Stimulated activated naive CD8-positive, alpha-beta T cell treated with anti-CD3 and anti-CD28 coated beads, Interleukin-15, amount 100 ng/mL, for 72 hours (primary cell): Measurements from ENCODE around the gene HSD17B14.
"Not testable (repeated sequence)": the region's sequence is repeated elsewhere in the genome, so short reads cannot be mapped to it uniquely, and the experiment has no call there.

Experiments used
- ATAC-seq: fragments of 150-1000 bp; cut with Tn5 transposase; 2 replicates; pipeline ENCODE4 v1.10.0; 2021; ENCODE audit warnings: mild to moderate bottlenecking, moderate library complexity
- DNase-seq, 2 donors: peaks; one replicate each; pipeline ENCODE4 v3.0.0; 2021 to 2022
- H3K27ac Mint-ChIP-seq, 2 donors: one replicate each; pipeline ENCODE4 v1.8.0; 2022; ENCODE audit warnings: mild to moderate bottlenecking in 2 of 2, mixed read lengths in 2 of 2, moderate library complexity in 2 of 2
- H3K27me3 Mint-ChIP-seq: one replicate; pipeline ENCODE4 v1.8.0; 2022; ENCODE audit warnings: mixed read lengths
- H3K4me1 Mint-ChIP-seq: one replicate; pipeline ENCODE4 v1.8.0; 2022; ENCODE audit warnings: mild to moderate bottlenecking, mixed read lengths
- H3K4me3 Mint-ChIP-seq, 2 donors: one replicate each; pipeline ENCODE4 v1.8.0; 2022; ENCODE audit warnings: mild to moderate bottlenecking in 2 of 2, mixed read lengths in 2 of 2, moderate library complexity in 1 of 2
- H3K9me3 Mint-ChIP-seq, 2 donors: one replicate each; pipeline ENCODE4 v1.8.0; 2022; ENCODE audit warnings: mixed read lengths in 2 of 2

The HSD17B14 gene

GRCh38 chr19:48852292-48852691 is 16.0 kb upstream of the HSD17B14 start:
- ATAC-seq (no peak), DNase-seq (no peak)
- Mint-ChIP-seq H3K4me3 (no peak overlapping the region), H3K27me3 (no peaks in the 10 kb centered on the region), H3K9me3 (no peaks in the 10 kb centered on the region), H3K27ac (no peak overlapping the region), H3K4me1 (no peaks in the 10 kb centered on the region)

- DNase-seq, H3K27me3 Mint-ChIP-seq, ATAC-seq, H3K4me1 Mint-ChIP-seq, H3K27ac Mint-ChIP-seq, H3K9me3 Mint-ChIP-seq, H3K4me3 Mint-ChIP-seq: not testable (repeated sequence)
Observed at GRCh38 chr19:48846659-48847058, 10.4 kb upstream of the HSD17B14 start.

GRCh38 chr19:48845384-48845783 is 9.1 kb upstream of the HSD17B14 start:
- DNase-seq (no peak), ATAC-seq (no peak)
- Mint-ChIP-seq H3K27me3 (no peaks in the 10 kb centered on the region), H3K27ac (no peak overlapping the region), H3K9me3 (no peaks in the 10 kb centered on the region), H3K4me1 (no peaks in the 10 kb centered on the region), H3K4me3 (no peak overlapping the region)

DNA sequence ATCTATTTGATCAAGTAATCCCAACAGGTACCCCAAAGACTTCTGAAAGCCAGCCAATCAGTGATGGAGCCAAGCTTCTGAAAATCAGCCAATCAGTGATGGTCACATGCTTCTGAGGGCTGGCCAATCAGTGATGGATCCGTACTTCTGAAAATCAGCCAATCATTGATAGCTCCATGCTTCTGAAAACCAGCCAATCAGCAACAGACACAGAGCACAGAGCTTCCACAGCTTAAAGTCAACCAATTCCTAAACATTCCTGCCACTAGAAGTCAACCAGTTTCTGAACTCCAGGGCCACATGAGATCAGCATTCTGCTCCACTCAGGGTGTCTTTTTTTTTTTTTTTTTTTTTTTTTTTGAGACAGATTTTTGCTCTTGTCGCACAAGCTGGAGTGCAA is 8.2 kb upstream of the HSD17B14 start:
- DNase-seq (no peak), ATAC-seq (no peak)
- no peak overlapping the region for H3K27ac Mint-ChIP-seq
- no peaks in the 10 kb centered on the region for H3K9me3 Mint-ChIP-seq
- H3K27me3 Mint-ChIP-seq: no peaks in the 10 kb centered on the region
- H3K4me1 Mint-ChIP-seq: no peaks in the 10 kb centered on the region
- no peak overlapping the region for H3K4me3 Mint-ChIP-seq

- no peaks in the 10 kb centered on the region for H3K9me3 Mint-ChIP-seq
- ATAC-seq: peak; percentile 75
- H3K27me3 Mint-ChIP-seq: no peaks in the 10 kb centered on the region
- no peak overlapping the region for H3K27ac Mint-ChIP-seq
- peak; percentile 42 to 56 for DNase-seq
- peaks cover 3% of the 10 kb centered on the region for H3K4me1 Mint-ChIP-seq
- no peak overlapping the region for H3K4me3 Mint-ChIP-seq
Observed at GRCh38 chr19:48842789-48843162, 6.5 kb upstream of the HSD17B14 start.

DNA sequence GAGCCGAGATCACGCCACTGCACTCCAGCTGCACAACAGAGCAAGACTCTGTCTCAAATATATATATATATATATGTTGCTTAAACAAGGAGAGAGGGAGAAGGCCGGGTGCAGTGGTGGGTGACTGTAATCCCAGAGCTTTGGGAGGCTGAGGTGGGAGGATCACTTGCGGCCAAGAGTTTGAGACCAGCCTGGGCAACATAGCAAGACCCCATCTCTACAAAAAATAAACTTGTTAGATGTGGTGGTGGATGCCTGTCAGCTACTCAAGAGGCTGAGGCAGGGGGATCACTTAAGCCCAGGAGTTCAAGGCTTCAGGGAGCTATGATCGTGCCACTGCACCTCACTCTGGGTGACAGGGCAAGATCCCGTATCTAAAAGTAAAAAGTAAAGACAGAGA is 5.3 kb upstream of the HSD17B14 start:
- H3K27me3 Mint-ChIP-seq: no peaks in the 10 kb centered on the region
- ATAC-seq: no peak
- no peak overlapping the region for H3K4me3 Mint-ChIP-seq
- no peak overlapping the region for H3K27ac Mint-ChIP-seq
- peaks cover 15% of the 10 kb centered on the region for H3K4me1 Mint-ChIP-seq
- H3K9me3 Mint-ChIP-seq: no peaks in the 10 kb centered on the region
- no peak for DNase-seq

GRCh38 chr19:48841047-48841446 is 4.8 kb upstream of the HSD17B14 start:
- H3K27me3 Mint-ChIP-seq: no peaks in the 10 kb centered on the region
- H3K4me1 Mint-ChIP-seq: peaks cover 20% of the 10 kb centered on the region
- no peak overlapping the region for H3K27ac Mint-ChIP-seq
- DNase-seq (no peak), ATAC-seq (no peak)
- no peaks in the 10 kb centered on the region for H3K9me3 Mint-ChIP-seq
- no peak overlapping the region for H3K4me3 Mint-ChIP-seq

GRCh38 chr19:48837687-48838086 is 1.4 kb upstream of the HSD17B14 start:
- H3K27ac Mint-ChIP-seq: no peak overlapping the region
- DNase-seq (no peak), ATAC-seq (no peak)
- H3K9me3 Mint-ChIP-seq: no peaks in the 10 kb centered on the region
- H3K27me3 Mint-ChIP-seq: no peaks in the 10 kb centered on the region
- H3K4me1 Mint-ChIP-seq: peaks cover 28% of the 10 kb centered on the region
- peak overlapping the region; percentile 85 to 86 for H3K4me3 Mint-ChIP-seq

DNA sequence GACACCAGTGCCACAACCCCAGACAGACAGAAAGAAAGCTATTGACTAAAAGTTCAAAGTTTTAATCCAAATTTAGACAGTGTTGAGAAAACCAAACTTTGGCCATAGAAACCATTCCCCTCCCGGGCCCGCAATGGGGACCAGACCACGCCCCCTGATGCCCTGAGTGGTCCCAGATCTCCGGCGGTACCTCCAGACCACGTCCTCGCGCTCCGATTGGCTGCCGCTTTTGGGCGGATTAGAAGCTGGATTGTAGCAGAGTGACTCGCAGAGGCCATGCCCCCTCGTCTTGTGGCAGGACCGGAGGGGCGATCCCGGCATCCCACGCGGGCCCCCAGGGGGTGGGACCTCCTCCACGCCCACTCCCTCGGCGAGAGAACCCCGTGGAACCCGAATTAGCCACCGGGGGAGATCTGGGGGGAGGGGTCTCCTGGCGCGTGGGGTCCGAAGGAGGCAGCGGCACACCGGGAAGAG is 797 bp upstream of the HSD17B14 start:
- DNase-seq (peak; percentile 83 to 87), ATAC-seq (peak; percentile 86)
- Mint-ChIP-seq H3K4me3 (peak overlapping the region; percentile 86 to 90), H3K27ac (peak overlapping the region; percentile 48 to 89), H3K27me3 (no peaks in the 10 kb centered on the region), H3K4me1 (peaks cover 28% of the 10 kb centered on the region), H3K9me3 (no peaks in the 10 kb centered on the region)

DNA sequence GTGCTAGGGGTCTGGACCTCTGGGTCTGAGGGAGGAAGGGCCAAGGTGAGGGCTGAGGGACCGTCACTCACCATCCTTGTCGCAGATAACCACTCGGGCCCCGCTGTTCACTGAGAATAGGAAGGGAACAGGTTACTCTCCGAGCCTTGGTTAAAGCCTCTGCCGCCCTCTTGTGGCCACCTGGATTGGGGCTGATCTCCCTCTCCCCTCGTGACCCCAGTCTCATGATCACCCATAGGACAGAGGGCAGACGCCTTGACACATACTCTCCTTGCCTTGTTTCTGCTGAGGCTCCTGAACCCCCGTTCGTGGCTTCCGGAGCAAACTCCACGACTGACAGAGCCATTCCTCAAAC is 580 bp downstream of the HSD17B14 start:
- peak; percentile 94 for DNase-seq
- peak overlapping the region; percentile 86 to 90 for H3K4me3 Mint-ChIP-seq
- peaks cover 28% of the 10 kb centered on the region for H3K4me1 Mint-ChIP-seq
- ATAC-seq: peak; percentile 97
- H3K9me3 Mint-ChIP-seq: no peaks in the 10 kb centered on the region
- H3K27me3 Mint-ChIP-seq: no peaks in the 10 kb centered on the region
- H3K27ac Mint-ChIP-seq: peak overlapping the region; percentile 68 to 93

DNA sequence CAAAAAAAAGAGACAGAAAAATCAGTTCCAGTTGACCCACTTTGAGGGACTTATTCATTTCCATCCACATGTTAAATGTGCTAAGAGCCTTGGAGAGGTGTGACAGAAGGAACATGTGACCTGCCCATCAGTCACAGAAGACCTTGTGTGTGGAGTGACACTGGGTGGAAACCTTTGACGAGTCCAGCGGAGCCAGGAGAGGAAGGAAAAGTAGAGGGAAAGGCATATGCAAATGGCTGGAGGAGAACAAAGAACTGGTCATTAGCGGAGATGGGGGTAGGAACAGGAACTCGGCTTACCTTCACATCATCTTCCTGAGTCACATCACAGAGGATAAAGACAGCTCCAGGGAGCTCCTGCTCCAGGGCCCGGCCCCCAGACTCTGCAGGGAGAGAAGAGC is 2.3 kb downstream of the HSD17B14 start:
- H3K27ac Mint-ChIP-seq: peak overlapping the region in 1 of 2 donors; percentile 75
- H3K27me3 Mint-ChIP-seq: no peaks in the 10 kb centered on the region
- H3K4me1 Mint-ChIP-seq: peaks cover 28% of the 10 kb centered on the region
- DNase-seq (no peak), ATAC-seq (no peak)
- peak overlapping the region; percentile 21 to 36 for H3K4me3 Mint-ChIP-seq
- H3K9me3 Mint-ChIP-seq: no peaks in the 10 kb centered on the region

DNA sequence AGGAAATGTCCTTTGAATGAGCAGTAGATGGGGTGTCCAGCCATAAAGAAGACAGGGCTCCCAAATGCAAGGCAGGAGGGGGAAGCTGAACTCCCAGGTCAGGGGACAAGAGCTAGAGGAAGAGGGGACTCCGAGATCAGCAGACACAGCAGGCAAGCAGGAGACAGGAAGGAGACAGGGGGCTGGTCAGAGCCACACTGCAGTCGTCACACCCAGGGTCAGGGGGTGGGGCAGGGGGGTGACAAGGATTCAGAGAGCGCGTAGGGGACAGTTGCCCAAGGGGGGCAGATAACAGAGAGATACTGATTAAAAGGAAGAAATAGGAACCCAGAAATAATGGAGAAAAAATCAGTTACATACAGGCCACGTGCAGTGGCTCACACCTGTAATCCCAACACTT is 3.2 kb downstream of the HSD17B14 start:
- Mint-ChIP-seq H3K4me3 (no peak overlapping the region), H3K27ac (no peak overlapping the region), H3K4me1 (peaks cover 28% of the 10 kb centered on the region), H3K9me3 (no peaks in the 10 kb centered on the region), H3K27me3 (no peaks in the 10 kb centered on the region)
- ATAC-seq (no peak), DNase-seq (no peak)

DNA sequence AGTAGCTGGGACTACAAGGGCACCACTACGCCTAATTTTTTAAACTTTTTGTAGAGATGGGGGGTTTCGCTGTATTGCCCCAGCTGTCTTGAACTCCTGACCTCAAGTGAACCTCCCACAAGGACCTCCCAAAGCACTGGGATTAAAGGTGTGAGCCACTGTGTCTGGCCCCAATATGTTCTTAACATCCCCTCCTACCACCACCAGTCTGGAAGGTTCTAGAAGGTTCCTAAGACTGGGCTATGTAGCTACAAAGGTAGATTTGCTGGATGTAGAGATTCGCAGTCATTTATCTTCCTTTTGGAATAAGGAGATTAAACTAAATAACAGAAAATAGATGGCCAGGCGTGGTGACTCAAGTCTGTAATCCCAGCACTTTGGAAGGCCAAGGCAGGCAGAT is 5.3 kb downstream of the HSD17B14 start:
- Mint-ChIP-seq H3K27ac (peak overlapping the region in 1 of 2 donors; percentile 52), H3K4me1 (peaks cover 7% of the 10 kb centered on the region), H3K27me3 (no peaks in the 10 kb centered on the region), H3K9me3 (no peaks in the 10 kb centered on the region), H3K4me3 (no peak overlapping the region)
- DNase-seq (no peak), ATAC-seq (no peak)

GRCh38 chr19:48830088-48830487 is 6.2 kb downstream of the HSD17B14 start:
- ATAC-seq: no peak
- H3K27me3 Mint-ChIP-seq: no peaks in the 10 kb centered on the region
- DNase-seq: no peak
- no peak overlapping the region for H3K4me3 Mint-ChIP-seq
- no peaks in the 10 kb centered on the region for H3K4me1 Mint-ChIP-seq
- H3K9me3 Mint-ChIP-seq: no peaks in the 10 kb centered on the region
- peak overlapping the region in 1 of 2 donors; percentile 89 for H3K27ac Mint-ChIP-seq

DNA sequence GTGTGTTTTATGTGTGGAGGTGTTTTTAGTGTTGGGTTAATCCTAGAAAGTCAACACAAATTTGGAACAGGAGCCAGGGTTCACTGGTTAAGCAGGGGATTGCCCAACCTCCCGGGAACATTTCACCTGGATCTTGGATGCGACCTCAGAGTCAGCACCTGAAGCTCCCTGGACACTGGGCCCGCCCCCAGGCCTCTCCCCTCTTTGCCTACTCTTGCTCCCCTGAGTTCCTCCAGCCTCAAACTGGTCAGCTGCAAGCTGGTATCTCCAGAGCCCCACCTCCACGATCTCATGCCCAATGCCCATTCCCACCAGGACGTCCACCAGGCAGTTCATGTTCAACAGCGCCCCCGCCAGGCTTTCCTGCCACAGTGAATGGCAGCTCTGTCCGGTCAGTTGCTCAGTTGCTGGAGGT is 9.7 kb downstream of the HSD17B14 start:
- Mint-ChIP-seq H3K4me3 (no peak overlapping the region), H3K9me3 (no peaks in the 10 kb centered on the region), H3K27me3 (no peaks in the 10 kb centered on the region)

GRCh38 chr19:48822514-48822913 is 13.8 kb downstream of the HSD17B14 start:
- no peaks in the 10 kb centered on the region for H3K4me1 Mint-ChIP-seq
- no peak overlapping the region for H3K4me3 Mint-ChIP-seq
- no peaks in the 10 kb centered on the region for H3K9me3 Mint-ChIP-seq
- ATAC-seq (no peak), DNase-seq (no peak)
- no peaks in the 10 kb centered on the region for H3K27me3 Mint-ChIP-seq
- no peak overlapping the region for H3K27ac Mint-ChIP-seq

More for the DNA sequence above, 9.7 kb downstream of the HSD17B14 start:
- no peak overlapping the region for H3K27ac Mint-ChIP-seq
- no peaks in the 10 kb centered on the region for H3K4me1 Mint-ChIP-seq
- DNase-seq (no peak), ATAC-seq (no peak)

DNA sequence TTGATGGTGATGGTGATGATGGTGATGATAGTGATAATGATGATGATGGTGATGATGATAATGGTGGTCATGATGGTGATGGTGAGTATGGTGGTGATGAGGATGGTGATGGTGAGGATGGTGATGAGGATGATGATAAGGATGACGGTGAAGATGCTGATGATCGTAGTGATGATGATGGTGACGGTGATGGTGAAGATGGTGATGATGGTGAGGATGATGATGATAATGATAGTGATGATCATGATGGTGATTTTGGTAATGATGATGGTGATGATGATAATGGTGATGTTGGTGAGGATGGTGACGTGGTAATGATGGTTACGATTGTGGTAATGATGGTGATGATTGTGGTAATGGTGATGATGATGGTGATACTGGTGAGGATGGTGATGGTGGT is 14.7 kb downstream of the HSD17B14 start:
- Mint-ChIP-seq H3K27me3 (no peaks in the 10 kb centered on the region), H3K27ac (no peak overlapping the region), H3K4me3 (no peak overlapping the region), H3K4me1 (no peaks in the 10 kb centered on the region), H3K9me3 (no peaks in the 10 kb centered on the region)
- no peak for ATAC-seq
- no peak for DNase-seq
